Measurements from ENCODE around the gene CATSPERZ. TPM values are rescaled to one million over a fixed set of nuclear protein-coding genes. Genes with fewer than 3 reads are reported as not detected.

The CATSPERZ gene
- total and polyA plus RNA-seq, 2 of the 13 experiments (the other 11 are each of a cell fraction or from before 2014, with no cell fraction given): 0.22 to 0.48 TPM

DNA sequence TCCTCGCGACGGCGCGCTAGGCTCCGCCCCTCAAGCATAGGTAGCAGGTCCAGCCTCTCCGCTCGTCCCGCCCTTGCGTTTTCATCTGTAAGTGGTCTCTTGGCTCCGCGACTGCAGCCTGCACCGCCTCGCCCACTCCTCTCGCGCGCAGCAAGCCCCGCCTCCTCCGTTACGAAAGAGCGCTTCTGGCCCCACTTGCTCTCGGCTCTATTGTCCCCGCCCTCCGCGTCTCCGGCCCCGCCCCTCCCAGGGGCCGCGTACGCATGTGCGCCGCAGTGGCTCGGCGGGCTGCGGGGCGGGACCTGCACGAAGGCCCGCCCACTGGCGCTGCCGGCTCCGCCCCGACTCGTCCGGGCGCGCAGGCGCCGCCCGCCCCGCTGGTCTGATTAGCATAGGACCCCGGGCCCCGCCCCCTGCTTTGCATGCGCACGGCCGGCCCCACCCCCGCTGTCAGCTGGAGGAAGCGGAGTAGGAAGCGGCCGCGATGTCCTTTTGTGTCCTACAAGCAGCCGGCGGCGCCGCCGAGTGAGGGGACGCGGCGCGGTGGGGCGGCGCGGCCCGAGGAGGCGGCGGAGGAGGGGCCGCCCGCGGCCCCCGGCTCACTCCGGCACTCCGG lies 5.0 kb downstream of the CATSPERZ start, which contains the start of gene ESRRA (continued):
- TF ChIP-seq HNF1A (IDR thresholded peaks at IDR 0.05; ENCODE audit: low read depth): no peak
- no peak for TF ChIP-seq HNF1A (CRISPR knock-in tag; IDR thresholded peaks at IDR 0.05; ENCODE audit: borderline replicate concordance)
- TF ChIP-seq ZNF879 (CRISPR knock-in tag; IDR thresholded peaks at IDR 0.05): no peak
- no peak for TF ChIP-seq ZNF766 (CRISPR knock-in tag; IDR thresholded peaks at IDR 0.05; ENCODE audit: borderline replicate concordance)
- TF ChIP-seq, protein P1, sequence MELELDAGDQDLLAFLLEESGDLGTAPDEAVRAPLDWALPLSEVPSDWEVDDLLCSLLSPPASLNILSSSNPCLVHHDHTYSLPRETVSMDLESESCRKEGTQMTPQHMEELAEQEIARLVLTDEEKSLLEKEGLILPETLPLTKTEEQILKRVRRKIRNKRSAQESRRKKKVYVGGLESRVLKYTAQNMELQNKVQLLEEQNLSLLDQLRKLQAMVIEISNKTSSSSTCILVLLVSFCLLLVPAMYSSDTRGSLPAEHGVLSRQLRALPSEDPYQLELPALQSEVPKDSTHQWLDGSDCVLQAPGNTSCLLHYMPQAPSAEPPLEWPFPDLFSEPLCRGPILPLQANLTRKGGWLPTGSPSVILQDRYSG (CRISPR knock-in tag; IDR thresholded peaks at IDR 0.05): no peak
- TF ChIP-seq HDAC2 (CRISPR knock-in tag; IDR thresholded peaks at IDR 0.05): no peak
- TF ChIP-seq MYNN (CRISPR knock-in tag; IDR thresholded peaks at IDR 0.05; ENCODE audit: low read depth): no peak
- peak; percentile 85 for TF ChIP-seq HNRNPK (IDR thresholded peaks at IDR 0.05; ENCODE audit: low read depth, low read length, poor library complexity, severe bottlenecking)
- no peak for TF ChIP-seq ZNF274 (CRISPR knock-in tag; IDR thresholded peaks at IDR 0.05)
- no peak for TF ChIP-seq ZNF678 (CRISPR knock-in tag; IDR thresholded peaks at IDR 0.05)
- TF ChIP-seq ATF1 (CRISPR knock-in tag; IDR thresholded peaks at IDR 0.05): no peak
- TF ChIP-seq, protein P2, sequence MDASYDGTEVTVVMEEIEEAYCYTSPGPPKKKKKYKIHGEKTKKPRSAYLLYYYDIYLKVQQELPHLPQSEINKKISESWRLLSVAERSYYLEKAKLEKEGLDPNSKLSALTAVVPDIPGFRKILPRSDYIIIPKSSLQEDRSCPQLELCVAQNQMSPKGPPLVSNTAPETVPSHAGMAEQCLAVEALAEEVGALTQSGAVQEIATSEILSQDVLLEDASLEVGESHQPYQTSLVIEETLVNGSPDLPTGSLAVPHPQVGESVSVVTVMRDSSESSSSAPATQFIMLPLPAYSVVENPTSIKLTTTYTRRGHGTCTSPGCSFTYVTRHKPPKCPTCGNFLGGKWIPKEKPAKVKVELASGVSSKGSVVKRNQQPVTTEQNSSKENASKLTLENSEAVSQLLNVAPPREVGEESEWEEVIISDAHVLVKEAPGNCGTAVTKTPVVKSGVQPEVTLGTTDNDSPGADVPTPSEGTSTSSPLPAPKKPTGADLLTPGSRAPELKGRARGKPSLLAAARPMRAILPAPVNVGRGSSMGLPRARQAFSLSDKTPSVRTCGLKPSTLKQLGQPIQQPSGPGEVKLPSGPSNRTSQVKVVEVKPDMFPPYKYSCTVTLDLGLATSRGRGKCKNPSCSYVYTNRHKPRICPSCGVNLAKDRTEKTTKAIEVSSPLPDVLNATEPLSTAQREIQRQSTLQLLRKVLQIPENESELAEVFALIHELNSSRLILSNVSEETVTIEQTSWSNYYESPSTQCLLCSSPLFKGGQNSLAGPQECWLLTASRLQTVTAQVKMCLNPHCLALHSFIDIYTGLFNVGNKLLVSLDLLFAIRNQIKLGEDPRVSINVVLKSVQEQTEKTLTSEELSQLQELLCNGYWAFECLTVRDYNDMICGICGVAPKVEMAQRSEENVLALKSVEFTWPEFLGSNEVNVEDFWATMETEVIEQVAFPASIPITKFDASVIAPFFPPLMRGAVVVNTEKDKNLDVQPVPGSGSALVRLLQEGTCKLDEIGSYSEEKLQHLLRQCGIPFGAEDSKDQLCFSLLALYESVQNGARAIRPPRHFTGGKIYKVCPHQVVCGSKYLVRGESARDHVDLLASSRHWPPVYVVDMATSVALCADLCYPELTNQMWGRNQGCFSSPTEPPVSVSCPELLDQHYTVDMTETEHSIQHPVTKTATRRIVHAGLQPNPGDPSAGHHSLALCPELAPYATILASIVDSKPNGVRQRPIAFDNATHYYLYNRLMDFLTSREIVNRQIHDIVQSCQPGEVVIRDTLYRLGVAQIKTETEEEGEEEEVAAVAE (CRISPR knock-in tag; IDR thresholded peaks at IDR 0.05; ENCODE audit: borderline replicate concordance): no peak
- TF ChIP-seq YY1 (IDR thresholded peaks at IDR 0.05; ENCODE audit: insufficient read depth, insufficient replicate concordance, low read depth, low read length): no peak
- TF ChIP-seq ZNF205 (CRISPR knock-in tag; IDR thresholded peaks at IDR 0.05): no peak

Data from HepG2 (cell line).